HG03064 (cell line): ENCODE measurements around the gene TBC1D32.
"Not testable (repeated sequence)": the region's sequence is repeated elsewhere in the genome, so short reads cannot be mapped to it uniquely, and the experiment has no call there.

Experiments used
- ATAC-seq: cut with Tn5 transposase; IDR thresholded peaks from one replicate; pipeline ENCODE4 v1.9.1; 2021; ENCODE audit warnings: low read depth; ENCODE audit not compliant: unreplicated experiment

TBC1D32 gene

DNA sequence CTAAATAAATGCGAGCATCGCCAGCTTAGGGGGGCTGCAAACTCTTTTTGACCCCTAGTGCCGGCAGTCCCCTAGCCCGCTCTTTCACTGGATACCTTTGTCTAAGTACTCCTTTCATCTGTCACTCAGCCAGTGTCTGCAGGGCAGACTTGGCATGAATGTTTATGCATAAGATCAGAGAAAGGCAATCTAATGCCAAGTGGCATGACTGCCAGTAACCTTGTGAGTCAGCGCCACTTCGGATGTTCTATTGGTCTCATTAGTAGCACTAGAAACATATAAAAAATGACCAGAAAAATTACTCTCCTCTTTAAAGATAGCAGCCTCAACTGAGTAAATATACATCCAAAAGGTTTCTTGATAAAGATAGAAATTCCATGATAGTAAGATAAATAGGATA lies 192.2 kb downstream of the TBC1D32 start:
- no peak for ATAC-seq

DNA sequence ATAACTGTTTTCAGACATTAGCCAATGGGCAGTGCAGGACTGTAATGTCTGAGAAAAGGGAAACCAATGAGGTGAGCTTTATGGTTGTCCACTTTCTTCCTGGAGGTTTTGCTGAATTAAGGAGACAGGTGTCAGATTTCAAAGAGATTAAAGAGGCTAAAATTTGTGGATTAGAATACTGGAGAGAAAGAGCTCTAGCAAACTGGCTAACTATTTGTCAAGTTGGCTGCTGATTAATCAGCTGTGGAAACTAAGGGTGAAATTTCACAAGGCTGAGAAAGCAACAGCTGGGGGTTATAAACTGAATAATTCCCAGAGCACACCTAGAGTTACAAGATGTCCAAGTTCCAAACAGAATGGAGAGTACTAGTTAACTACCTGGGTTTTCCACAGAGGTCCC lies 198.9 kb downstream of the TBC1D32 start:
- ATAC-seq = no peak

DNA sequence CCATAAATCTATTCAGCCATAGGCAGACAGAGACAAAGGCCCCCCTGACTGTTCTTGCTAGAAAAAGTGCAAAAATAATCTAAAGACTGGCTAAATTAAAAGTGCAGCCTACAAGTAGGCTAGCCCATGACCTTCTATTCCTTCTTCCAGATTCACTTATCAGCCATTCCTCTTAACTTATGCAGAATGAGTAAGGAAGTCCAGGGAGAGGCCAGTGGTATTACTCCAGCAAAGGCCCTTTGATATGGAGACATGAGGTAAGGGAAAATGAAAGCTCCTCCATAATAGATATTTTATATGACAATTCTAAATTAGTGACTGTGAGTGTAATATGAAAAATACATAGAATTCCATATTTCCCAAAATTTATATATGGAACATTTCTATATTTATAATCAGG lies 199.4 kb downstream of the TBC1D32 start:
- ATAC-seq = no peak

DNA sequence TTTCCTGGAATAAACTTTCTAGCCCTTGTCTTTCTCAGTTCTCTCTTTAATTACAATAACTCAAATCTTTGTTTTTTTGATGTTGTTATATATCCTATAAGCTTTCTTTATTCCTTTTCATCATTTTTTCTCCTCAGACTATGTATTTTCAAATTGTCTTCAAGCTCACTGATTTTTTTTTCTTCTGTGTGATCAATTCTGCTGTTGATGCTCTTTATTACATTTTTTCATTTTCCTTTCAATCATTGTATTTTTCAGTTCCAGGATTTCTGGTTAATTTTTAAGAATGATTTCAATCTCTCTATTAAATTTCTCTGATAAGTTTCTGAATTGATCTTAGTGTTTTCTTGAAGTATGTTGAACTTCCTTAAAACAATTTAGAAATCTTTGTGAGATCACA lies 209.7 kb downstream of the TBC1D32 start:
- no peak for ATAC-seq

DNA sequence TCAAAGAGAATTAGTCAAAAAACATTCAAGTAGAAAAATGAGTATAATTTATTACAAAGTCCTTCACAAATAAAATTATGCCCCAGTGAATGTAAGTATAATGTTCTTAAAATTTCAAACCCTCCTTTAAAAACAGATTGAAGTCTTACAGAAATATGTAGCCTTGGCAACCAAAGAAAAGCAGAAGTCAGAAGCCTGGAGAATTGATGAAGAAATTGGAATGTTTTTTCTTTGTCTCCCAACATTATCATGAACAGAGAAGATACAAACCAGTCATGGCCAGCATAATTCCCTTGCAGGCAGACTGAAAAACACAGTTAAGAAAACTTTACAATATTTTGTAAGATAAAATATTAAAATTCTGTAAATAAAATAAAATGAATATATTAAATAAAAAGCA lies 221.9 kb downstream of the TBC1D32 start:
- ATAC-seq = no peak

DNA sequence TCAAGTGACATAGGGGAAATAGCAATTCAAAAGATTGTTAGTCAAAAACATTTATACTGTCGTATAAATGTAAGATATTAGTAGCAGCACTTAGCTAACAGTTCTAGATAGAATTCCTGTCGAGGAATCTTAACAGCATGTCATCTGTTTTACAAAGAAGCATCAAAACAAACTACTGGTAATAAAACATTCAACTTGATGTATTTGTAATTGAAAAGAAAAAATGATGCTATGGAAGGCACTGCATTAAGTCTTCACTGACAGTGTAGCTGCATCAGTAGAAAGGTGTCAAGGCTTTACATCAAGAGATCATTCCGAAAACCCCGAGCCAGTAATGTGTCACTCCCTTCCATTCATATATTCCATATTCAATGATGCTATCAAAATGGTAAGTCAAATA lies 223.5 kb downstream of the TBC1D32 start:
- no peak for ATAC-seq

DNA sequence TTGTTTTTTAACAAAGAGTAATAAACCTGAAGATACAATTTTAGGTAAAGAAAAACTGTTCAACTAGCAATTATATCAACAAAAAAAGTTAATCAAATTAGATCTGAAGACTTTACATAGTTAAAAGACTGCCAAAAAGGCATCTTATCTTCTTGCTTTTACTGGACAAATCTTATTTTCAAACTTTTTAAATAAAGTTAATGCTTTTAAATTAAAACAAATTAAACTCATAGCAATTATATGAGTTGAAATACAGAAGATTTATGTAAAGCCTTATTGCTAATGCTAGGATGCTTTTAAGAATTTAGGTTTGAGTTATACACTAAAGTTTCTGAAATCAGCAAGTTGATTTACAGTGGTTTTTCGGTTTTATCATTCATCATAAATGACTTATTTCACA lies 227.3 kb downstream of the TBC1D32 start:
- no peak for ATAC-seq

DNA sequence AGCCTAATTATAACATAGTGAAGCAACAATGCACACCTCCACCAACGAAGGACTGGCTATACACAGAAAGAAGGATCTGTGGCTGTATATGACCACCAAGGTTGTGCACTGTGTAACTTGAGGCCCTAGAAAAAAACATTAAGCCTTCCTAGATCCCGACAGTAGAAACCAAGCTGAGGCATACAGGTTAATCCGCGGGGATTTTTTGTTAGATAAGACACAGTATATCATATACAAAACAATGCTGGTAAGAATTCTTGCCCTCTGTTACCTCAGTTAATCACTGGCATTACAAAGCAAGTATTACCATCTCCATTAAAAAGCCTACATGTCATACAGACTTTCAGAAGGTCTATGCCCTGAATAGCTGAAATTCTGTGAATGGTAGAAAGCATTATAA lies 228.8 kb downstream of the TBC1D32 start:
- ATAC-seq = no peak

DNA sequence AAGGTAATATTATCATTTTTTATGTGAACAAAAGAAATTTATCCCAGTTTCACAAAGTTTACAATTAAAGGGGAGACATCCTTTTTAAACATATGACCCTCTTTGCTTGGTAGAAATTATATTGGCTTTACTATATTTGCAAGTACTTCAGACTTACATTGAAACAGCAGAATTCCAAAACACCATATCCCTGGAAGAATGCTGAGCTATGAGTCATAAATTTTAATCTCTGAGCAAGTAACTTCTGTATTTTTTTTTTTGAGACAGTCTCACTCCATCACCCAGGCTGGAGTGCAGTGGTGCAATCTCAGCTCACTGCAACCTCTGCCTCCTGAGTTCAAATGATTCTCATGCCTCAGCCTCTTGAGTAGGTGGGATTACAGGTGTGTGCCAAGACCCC lies 240.4 kb downstream of the TBC1D32 start:
- ATAC-seq = no peak

DNA sequence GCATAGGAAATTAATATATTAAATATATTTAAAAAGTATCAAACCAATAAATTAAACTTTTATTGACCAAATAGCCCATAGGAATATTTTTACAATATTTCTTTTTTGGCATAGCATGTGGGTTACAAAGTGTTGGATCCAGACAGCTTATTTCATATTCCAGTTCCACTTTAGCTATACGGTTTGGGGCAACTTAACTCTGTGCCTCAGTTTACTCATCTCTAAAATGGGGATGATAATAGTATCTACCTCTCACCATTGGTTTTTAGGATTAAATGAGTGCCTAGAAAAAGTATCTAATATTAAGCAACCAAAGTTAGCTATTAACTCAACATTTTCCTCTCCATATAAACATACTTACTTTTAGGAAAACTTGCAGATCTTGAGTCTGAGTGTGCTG lies 243.8 kb downstream of the TBC1D32 start:
- no peak for ATAC-seq

DNA sequence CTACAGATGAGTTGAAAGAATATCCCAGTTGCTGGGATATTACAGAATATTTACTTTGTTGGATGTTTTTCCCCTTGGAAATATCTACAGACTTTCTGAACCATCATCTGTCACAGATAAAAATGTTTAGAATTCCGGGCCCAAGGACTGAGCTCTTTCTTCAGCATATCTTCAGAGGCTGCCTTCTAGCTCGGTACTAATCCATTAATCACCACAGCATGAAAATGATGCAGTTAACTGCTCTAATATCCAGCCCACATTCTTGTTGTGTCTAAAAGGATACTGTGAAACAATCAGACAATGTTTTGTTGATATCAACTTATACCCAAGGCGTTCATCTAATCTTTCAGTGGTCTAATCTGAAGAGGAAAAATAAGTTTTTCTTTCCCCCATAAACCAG lies 247.4 kb downstream of the TBC1D32 start:
- no peak for ATAC-seq

DNA sequence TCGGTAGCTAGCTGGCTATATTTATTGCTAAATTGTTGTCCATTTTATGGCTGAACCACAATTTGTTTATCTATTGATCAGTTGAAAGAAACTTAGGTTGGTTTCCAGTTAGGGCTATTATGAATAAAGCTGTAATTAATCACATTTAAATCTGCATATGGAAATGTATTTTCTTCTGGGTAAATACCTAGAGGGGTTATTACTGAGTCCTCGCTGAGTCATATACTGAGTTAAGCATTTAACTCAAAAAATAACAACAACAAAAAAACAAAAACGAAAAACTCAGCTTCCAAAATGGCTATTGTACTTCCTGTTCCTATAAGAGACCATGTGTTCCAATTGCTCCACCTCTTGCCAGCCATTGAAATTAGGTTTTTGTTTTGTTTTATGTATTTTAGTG lies 258.2 kb downstream of the TBC1D32 start:
- ATAC-seq = no peak

DNA sequence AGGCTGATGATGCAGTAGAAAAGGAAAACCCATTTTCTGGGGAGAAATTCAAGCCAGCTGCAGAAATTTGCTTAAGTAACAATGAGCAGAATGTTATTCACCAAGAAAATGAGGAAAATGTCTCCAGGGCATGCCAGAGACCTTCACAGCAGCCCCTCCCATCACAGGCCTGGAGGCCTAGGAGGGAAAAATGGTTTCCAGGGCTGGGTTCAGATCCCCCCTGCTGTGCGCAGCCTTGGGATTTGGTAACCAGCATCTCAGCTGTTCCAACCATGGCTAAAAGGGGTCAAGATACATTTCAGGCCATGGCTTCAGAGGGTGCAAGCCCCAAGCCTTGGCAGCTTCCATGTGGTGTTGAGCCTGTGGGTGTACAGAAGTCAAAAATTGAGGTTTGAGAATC lies 265.5 kb downstream of the TBC1D32 start:
- not testable (repeated sequence) for ATAC-seq

DNA sequence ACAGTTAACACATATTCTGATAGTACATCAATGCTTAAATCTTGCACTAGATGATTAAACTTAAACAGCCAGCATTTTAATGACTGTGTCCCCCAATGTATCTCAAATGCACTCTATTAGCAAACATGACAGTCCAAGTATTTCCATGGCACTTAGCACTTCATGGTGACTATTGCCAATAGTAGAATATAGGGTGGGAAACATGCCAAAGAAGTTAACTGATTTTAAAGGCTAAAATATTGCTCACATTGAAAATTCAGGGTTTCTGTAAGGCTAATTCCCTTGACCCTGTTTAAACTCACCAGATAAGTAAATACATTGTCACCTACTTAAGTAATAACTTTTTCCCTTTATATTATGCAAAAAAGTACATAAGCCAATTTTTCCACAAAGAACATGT lies 266.9 kb downstream of the TBC1D32 start:
- ATAC-seq = no peak

DNA sequence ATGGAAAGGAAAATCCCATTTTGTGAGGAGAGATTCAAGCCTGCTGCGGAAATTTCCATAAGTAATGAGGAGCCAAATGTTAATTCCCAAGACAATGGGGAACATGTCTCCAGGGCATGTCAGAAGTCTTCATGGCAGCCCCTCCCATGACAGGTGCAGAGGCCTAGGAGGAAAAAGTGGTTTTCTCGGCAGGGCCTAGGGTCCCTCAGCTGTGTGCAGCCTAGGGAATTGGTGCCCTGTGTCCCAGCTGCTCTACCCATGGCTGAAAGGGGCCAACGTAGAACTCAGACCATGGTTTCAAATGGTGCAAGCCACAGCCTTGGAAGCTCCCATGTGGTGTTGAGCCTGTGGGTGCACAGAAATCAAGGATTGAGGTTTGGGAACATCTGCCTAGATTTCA lies 269.9 kb downstream of the TBC1D32 start:
- no peak for ATAC-seq

DNA sequence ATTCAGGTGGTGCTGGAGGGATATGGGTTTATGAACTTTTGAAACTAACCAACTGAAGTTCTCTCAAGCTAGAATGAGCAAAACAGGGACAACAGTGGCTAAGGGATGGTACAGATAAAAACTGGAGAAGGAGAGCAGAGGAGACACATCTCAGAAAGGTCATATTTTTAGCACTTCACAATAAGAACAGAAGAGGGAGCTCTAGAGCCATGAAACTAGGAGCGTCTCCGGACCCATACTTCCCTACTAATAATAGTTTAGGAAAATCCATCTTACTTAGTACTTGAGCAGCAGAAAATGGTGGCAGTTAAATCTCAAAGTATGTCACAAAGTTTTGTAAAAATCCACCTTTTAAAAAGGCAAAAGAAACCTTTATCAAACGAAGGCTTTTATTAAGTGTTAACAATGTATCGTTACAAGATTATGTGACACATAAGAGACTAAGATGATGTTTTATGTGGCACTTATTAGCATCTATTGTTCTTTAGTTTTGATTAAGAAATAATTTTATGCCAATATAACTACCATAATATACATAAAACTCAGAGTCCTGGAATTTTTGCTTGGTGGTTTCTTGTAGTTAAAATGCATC lies 278.6 kb downstream of the TBC1D32 start:
- ATAC-seq = no peak

DNA sequence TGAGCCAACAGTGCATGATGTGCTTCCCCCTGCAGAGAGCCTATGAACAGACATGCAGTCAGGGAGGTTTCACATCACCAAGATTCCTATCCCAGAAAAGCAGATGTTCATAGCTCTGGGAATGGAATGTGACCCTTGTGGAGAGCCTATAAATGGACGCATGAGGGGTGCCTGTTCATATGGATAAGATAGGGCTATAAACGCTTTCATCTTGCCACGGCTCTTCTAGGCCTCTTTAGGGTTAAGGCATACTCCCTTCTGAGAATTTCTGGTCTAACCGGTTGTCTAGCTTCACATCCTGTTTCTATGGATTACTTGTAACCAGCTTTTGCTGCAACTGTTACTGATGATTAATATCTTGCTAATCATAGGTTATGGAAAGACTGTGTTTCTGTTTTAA lies 285.7 kb downstream of the TBC1D32 start:
- ATAC-seq = not testable (repeated sequence)

DNA sequence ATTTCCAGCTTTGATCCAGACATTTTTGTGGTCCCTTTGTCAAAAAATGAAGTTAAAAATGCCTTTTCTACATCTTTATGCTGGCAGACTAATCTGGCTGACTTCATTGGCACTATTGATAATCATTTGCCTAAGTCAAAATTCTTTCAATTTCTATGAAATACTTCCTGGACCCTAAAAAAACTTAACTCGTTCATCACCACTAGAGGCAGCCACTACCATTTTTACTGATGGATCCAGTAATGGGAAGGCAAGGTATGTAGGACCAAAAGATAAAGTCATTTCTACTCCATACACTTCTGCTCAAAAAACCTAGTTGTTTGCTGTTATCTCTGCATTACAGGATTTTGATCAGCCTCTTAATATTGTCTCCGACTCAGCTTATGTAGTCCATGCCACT lies 289.4 kb downstream of the TBC1D32 start:
- ATAC-seq = not testable (repeated sequence)

DNA sequence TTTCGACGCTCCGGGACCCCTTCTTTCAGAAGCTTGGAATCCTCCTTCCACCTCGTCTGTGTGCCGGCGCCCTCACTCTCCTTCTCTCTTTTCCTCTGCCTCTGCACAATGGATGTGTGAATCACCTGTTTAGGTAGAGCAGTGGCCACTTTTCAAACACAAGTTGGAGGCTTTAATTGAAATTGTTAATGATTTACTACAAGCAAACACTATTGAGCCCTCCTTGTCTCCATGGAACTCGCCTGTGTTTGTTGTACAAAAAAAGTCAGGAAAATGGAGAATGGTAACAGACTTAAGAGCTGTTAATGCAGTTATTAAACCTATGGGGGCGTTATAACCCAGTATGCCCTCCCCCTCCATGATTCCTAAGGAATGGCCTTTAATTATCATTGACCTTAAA lies 290.6 kb downstream of the TBC1D32 start:
- not testable (repeated sequence) for ATAC-seq

DNA sequence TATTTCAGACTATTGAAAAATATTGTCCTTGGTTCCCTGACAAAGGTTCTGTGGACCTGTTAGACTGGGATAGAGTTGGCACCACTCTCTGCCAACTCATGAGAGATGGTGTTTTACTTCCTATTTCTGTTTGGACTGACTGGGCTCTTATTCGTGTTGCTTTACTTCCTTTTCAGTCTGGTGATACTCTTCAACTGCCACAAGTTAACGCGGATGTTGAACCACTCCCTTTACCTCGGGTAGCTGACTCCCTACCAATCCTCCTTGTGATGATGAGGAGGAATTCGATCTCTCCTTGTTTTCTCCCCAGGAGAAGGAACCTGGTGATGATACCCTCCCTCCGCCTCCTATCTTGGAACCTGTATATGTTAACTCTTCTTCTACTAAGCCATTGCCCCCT lies 291.1 kb downstream of the TBC1D32 start:
- ATAC-seq = not testable (repeated sequence)

DNA sequence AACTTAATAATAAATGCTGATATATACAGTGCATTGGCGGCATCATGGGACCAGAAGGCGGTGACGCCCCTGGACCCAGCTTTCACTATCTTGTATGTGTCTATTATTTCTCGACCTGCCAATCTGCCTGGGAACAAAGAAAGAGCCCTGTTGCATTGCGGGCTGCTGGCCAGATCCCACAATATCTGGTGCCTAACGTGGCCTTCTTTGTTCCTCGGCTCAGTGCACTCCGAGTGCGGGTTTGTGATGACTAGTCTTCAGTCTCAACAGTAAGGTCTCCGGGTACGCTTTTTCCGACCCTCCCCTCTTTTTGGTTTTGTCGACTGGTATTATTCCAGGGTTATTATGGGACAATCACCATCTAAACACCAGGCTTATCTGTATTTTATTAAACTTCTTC lies 291.5 kb downstream of the TBC1D32 start:
- no peak for ATAC-seq

DNA sequence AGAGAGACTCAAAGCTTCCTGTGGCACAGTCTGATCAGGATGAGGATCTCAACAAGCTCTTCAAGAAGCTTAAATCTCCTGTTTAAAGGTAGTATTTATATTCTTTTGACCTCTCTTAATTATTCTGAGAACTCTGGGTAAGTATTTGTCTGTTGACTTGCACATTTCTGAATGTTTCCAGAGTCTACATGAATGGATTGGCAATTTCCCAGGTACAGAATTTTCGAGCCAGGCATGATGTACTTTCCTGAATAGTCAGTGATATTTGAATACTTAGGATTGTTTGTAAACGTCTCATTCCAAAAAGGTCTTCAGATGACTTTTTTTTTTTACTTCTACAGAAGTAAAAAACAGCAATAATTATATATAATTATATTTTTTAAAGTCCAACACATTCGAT lies 293.4 kb downstream of the TBC1D32 start:
- ATAC-seq = no peak

DNA sequence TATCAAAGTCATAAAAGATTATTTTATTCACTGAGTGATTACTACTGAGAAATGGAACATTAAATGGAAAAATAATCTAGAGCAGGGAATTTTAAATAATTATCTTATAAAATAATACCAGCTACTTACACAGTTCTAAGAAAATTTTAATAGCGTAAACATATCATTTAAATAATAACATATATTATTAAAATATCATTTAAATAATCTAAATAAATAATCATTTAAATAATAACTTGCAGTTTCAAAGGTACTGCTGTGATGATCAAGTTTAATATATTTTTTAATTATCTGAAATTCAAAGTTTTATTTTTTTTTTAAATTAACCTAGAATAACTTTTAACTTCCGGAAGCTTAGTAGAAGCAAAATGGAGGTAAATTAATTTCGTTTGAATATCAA lies 301.2 kb downstream of the TBC1D32 start:
- ATAC-seq = no peak
